Fibroblast of pulmonary artery (primary cell): ENCODE data around the gene ADAM8.

ENCODE experiments used
- DNase-seq: peaks from one replicate; pipeline ENCODE4 v3.0.0-alpha.2; 2010; ENCODE audit warnings: low read depth
- H3K4me3 ChIP-seq: replicated peaks from 2 replicates; pipeline ENCODE4 v1.5.1; 2011; ENCODE audit warnings: low read depth, mild to moderate bottlenecking, control low read depth, low read length, moderate library complexity
- TF ChIP-seq, protein P1 (sequence below): IDR thresholded peaks from 2 replicates; pipeline ENCODE4 v1.5.1; 2011; ENCODE audit warnings: mild to moderate bottlenecking, control low read depth, low read length, inconsistent platforms; ENCODE audit errors: missing control alignments

ADAM8 gene

DNA sequence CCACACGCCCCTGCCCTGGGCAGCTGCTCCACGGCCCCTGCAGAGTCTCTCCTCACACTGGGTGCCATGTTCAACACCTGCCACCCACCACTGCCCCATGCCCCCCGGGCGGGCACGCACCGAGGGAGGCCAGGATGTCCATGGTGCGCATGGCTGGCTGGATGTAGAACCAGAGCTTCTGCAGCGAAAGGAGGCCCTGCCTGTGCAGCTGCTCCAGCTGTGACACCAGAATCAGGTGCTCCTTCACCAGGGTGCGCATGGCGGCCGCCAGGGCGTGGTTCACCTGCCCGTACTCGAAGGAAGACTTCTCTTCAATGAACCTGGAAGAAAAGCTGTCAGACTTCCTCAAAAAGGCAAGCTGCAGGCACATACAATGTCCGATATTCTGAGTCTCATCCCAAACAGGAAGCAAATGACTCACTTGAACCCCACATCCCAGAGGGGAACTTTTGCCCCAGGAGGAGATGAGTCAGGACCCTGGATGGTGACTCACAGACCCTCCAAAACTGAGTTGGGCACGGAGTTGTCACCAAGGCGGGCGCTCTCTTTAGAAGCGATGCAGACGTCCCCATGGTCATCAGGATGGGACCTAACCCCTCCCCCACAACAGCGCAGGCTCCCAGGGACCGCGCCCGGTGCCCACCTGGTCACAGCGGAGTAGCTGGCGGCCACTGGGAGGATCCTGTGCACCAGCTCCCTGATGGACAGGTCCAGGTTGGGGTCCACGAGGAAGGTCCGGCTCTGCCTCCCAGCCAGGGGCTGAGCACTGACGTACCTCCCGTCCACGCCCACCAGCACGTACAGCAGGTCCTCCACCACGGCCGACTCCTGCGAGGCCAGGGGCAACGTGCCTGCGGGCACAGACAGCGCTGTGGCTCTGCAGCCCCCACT is 16.5 kb upstream of the ADAM8 start:
- TF ChIP-seq, protein P1, sequence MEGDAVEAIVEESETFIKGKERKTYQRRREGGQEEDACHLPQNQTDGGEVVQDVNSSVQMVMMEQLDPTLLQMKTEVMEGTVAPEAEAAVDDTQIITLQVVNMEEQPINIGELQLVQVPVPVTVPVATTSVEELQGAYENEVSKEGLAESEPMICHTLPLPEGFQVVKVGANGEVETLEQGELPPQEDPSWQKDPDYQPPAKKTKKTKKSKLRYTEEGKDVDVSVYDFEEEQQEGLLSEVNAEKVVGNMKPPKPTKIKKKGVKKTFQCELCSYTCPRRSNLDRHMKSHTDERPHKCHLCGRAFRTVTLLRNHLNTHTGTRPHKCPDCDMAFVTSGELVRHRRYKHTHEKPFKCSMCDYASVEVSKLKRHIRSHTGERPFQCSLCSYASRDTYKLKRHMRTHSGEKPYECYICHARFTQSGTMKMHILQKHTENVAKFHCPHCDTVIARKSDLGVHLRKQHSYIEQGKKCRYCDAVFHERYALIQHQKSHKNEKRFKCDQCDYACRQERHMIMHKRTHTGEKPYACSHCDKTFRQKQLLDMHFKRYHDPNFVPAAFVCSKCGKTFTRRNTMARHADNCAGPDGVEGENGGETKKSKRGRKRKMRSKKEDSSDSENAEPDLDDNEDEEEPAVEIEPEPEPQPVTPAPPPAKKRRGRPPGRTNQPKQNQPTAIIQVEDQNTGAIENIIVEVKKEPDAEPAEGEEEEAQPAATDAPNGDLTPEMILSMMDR: no peak
- no peak overlapping the region for H3K4me3 ChIP-seq
- peak; percentile 47 for DNase-seq

DNA sequence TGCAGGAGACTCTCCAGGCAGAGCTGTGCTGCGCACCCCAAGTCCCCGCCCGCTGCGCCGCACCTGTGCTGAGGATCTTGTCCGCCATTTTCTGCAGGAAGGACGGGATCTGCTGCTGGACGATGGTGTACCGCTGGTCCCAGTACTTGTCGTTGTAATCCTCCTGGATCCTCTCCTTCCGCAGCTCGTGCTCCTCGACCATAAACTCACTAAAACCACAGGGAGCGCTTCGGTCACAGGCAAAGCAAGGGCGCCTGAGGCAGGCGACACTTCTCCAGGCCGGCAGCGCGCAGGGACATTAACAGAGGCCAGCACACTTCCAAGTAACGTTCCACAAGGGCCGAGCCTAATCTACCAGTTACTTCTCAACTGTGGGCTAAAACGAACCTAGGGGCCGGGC is 13.1 kb upstream of the ADAM8 start:
- H3K4me3 ChIP-seq: no peak overlapping the region
- TF ChIP-seq, protein P1: no peak
- no peak for DNase-seq

DNA sequence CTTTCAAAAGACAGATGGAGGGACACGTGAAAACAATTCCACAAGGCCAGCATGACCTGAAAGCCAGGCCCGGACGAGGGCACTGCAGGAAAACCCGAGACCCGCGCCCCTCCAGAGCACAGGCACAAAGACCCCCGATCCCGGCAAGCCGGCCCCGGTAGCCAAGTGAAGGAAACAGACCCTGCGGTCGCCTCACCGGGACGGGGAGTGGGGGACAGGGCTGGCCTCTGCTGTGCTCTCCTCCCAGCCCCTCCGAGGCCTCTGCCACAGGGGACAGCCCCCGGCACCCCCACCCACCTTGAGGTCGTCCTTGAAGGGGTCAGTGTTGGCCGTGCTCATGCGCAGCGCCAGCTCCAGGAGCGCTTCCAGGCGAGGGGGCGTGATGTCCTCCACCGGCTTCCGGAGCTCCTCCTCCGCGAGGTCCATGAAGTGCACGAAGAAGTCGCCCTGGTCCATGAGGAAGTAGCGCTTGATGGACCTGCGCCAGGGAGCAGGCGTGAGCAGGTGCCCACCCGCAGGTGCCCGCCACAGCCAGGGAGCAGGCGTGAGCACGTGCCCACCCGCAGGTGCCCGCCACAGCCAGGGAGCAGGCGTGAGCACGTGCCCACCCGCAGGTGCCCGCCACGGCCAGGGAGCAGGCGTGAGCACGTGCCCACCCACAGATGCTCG is 11.3 kb upstream of the ADAM8 start:
- H3K4me3 ChIP-seq: no peak overlapping the region
- TF ChIP-seq, protein P1: no peak
- DNase-seq: no peak

DNA sequence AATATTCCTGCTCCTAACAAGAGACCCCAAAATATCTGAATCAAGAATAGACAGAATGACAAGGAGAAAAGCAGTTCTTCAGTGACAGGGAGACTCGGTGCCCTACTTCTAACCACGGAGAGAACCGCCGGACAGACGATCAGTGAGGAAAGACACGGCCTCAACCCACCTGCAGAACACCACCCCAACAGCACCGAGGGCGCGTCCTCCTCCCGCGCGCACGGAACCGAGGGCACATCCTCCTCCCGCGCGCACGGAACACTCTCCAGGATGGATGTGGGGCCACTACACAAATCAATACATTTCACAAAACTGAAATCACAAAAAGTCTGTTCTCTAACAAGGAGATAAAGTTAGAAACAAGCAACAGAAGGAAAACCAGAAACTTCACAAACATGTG is 9.7 kb upstream of the ADAM8 start:
- TF ChIP-seq, protein P1: no peak
- no peak for DNase-seq
- no peak overlapping the region for H3K4me3 ChIP-seq

DNA sequence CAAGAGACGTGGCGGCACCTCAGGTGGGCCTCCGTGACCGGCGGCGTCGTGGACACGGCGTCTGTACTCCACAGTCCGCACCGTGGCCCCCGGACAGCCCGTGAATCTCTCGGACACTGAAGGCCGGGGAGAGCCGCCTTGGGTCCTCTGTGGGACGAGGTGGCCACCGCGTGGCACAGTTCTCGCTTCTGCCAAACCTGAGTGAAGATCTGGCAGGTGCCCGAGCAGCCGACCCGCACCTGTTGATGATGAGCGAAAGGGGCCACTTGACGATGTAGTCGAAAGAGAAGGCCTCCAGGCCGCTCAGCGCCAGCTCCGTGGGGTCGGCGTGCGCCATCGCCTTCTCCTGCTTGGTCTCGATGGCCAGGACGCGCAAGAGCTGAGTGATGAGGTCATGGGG is 8.5 kb upstream of the ADAM8 start:
- no peak overlapping the region for H3K4me3 ChIP-seq
- TF ChIP-seq, protein P1: no peak
- DNase-seq: no peak

DNA sequence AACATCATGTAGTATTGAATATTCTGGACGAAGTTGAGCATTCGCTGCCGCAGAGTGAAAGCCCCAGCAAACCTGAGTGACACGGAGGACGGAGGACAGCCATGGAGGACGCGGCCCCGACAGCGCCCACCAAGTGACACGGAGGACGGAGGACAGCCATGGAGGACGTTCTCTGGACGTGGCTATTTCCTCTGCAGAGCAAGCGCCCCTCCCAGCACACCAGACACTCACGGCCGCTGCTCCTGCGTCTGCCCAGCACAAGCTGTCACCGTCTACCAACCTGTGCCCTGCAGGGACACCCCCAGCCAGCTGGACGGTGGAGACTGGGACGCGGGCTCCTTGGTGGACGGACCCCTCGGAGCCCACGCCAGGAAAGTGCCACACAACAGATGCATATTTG is 7.3 kb upstream of the ADAM8 start:
- DNase-seq: no peak
- H3K4me3 ChIP-seq: no peak overlapping the region
- TF ChIP-seq, protein P1: no peak
